Panc1 (cell line): ENCODE measurements around the gene ACSM5. TPM values are rescaled to one million over a fixed set of nuclear protein-coding genes. Genes with fewer than 3 reads are reported as not detected.

ENCODE experiments used
- ATAC-seq: fragments of 200-7000 bp; cut with Tn5 transposase; 2 replicates; pipeline ENCODE4 v1.9.1; 2020; ENCODE audit warnings: mild to moderate bottlenecking, moderate library complexity
- Bru-seq: library from RNA; stranded (reverse); fragments of 400-500 nt; gene quantifications from one replicate; lab custom pipeline; 2021; lab: Mats Ljungman, UMichigan
- BruChase-seq, 2 experiments: library from RNA; stranded (reverse); fragments of 400-500 nt; gene quantifications; one replicate each; lab custom pipeline; 2021; lab: Mats Ljungman, UMichigan
- BruUV-seq: library from RNA; stranded (reverse); fragments of 400-500 nt; replicated peaks from 2 replicates; lab custom pipeline; 2021; lab: Mats Ljungman, UMichigan
- CTCF ChIA-PET: fragments of 300-600 bp; sonication (Branson Sonifier 250); formaldehyde crosslinking; loops from one replicate; lab custom pipeline; 2022; ENCODE audit warnings: antibody characterized with exemption; lab: Charles Lee
- POLR2A ChIA-PET: fragments of 300-600 bp; sonication (Branson Sonifier 250); formaldehyde crosslinking; loops from one replicate; lab custom pipeline; 2022; ENCODE audit warnings: antibody characterized with exemption; lab: Charles Lee
- DNase-seq: peaks from one replicate; pipeline ENCODE4 v3.0.0-alpha.2; 2010; ENCODE audit warnings: low read depth, low spot score
- H3K27ac ChIP-seq: 2 replicates; pipeline ENCODE4 v1.5.1; 2011; ENCODE audit warnings: mild to moderate bottlenecking, low read length, inconsistent platforms
- H3K27me3 ChIP-seq: fragments of 200-500 bp; sonication (Bioruptor generic); 2 replicates; pipeline ENCODE4 v1.6.0; 2014; ENCODE audit warnings: low read length, inconsistent platforms; ENCODE audit not compliant: control insufficient read depth, insufficient read depth
- H3K36me3 ChIP-seq: fragments of 200-500 bp; sonication (Bioruptor generic); 2 replicates; pipeline ENCODE4 v1.5.1; 2014; ENCODE audit warnings: inconsistent platforms, mild to moderate bottlenecking, low read length, moderate library complexity; ENCODE audit not compliant: control insufficient read depth, insufficient read depth
- H3K4me1 ChIP-seq: 2 replicates; pipeline ENCODE4 v1.5.1; 2011; ENCODE audit warnings: inconsistent platforms, mild to moderate bottlenecking, low read length, moderate library complexity; ENCODE audit not compliant: control insufficient read depth, insufficient read depth
- H3K4me3 ChIP-seq, 2 experiments: 2 replicates each; pipeline ENCODE4 v1.5.1; 2011 to 2012; ENCODE audit warnings: low read depth in 2 of 2, low read length in 2 of 2, mild to moderate bottlenecking in 2 of 2, inconsistent platforms in 1 of 2, moderate library complexity in 1 of 2
- H3K9me3 ChIP-seq: fragments of 200-500 bp; sonication (Bioruptor generic); 2 replicates; pipeline ENCODE4 v1.5.1; 2014; ENCODE audit warnings: low read depth, mild to moderate bottlenecking, inconsistent platforms, low read length, moderate library complexity; ENCODE audit not compliant: control insufficient read depth, insufficient read depth
- POLR2AphosphoS5 ChIP-seq: IDR thresholded peaks from 2 replicates; pipeline ENCODE4 v1.6.1; 2012; ENCODE audit warnings: mild to moderate bottlenecking, low read depth, low read length, moderate library complexity
- REST ChIP-seq, 2 experiments: IDR thresholded peaks; 2 replicates each; pipeline ENCODE4 v1.6.1; 2011 to 2012; ENCODE audit warnings: low read depth in 2 of 2, control low read depth in 1 of 2, low read length in 1 of 2, mild to moderate bottlenecking in 1 of 2, moderate library complexity in 1 of 2; ENCODE audit not compliant: insufficient read depth in 1 of 2
- SIN3A ChIP-seq: IDR thresholded peaks from 2 replicates; pipeline ENCODE4 v1.6.1; 2012; ENCODE audit warnings: low read depth, mild to moderate bottlenecking, low read length, moderate library complexity, borderline replicate concordance; ENCODE audit not compliant: insufficient read depth
- TCF7L2 ChIP-seq: IDR thresholded peaks from 2 replicates; pipeline ENCODE4 v1.6.1; 2011; ENCODE audit warnings: mild to moderate bottlenecking, low read depth, low read length, inconsistent platforms
- in situ Hi-C: cut with HindIII; loops from 2 replicates; pipeline ENCODE4 v1.10.0; 2016; ENCODE audit warnings: low sequenced_read_pairs, low pct_unique_long_range_greater_than_20kb
- intact Hi-C: fragments of 100-400 bp; cut with micrococcal nuclease; formaldehyde crosslinking; loops from one replicate; pipeline ENCODE4 v1.10.0; 2022; ENCODE audit not compliant: unreplicated experiment
- long read RNA-seq: library from polyadenylated mRNA; unstranded; transcript quantifications from one replicate; pipeline ENCODE4 v2.0.0, GENCODE V29; 2021; ENCODE audit not compliant: unreplicated experiment
- polyA plus RNA-seq: library from polyadenylated mRNA; unstranded; fragments of >200 nt; gene quantifications from one replicate; pipeline ENCODE4 v1.2.1, GENCODE V29; 2012; ENCODE audit warnings: missing spikeins; ENCODE audit not compliant: insufficient read length
- total RNA-seq: library from RNA; stranded (reverse); gene quantifications from one replicate; pipeline ENCODE4 v1.2.1, GENCODE V29; 2021; ENCODE audit not compliant: unreplicated experiment
- TF ChIP-seq, protein P1 (sequence below): fragments of 450-650 bp; IDR thresholded peaks from 2 replicates; pipeline ENCODE4 v1.5.1; 2017; ENCODE audit warnings: mild to moderate bottlenecking

Gene ACSM5
- total RNA-seq (0.21 TPM), Bru-seq, nascent RNA (percentile 6 among the genes with signal in this experiment), BruChase-seq, experiment 1, labeled RNA remaining after a 2-hour chase (percentile 6 among the genes with signal in this experiment), BruChase-seq, experiment 2, labeled RNA remaining after a 6-hour chase (not detected)
- polyA plus RNA-seq: not detected
- long read RNA-seq: 0 reads

DNA sequence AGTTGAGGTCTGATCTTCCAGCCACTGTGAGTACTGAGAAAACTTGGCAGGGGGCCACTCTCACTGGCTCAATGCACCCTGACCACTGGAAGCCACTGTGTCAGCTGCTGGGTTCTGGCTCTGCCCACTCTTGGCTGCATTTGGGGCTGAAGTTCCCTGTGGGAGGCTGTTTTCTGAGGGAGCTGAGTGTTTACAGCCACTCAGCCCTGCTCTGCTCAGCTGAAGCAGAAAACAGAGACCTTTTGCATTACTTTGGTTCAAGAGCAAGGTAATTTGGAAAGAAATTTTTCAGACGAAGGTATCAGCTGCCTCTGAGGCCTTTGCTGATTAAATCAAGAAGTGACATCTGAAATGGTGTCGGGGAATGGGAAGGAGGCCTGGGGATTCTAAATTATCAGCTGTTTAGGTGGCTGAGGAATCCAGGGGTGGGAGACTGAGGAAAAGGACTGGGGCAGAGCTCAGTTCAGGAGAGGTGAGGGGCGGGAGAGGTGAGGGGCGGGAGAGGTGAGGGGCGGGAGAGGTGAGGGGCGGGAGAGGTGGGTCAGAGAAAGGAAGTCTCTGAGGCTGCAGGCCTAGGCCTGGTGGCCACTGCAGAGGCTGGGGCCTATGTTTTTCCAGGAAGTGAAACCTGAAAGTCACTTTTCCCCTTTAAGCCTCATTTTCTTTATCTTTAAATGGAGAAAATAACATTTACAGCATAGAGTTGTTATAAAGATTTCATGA lies at the start of gene ACSM5:
ACSM5 (plus strand) TSS at position 137 of the 723 bp plus-strand sequence. CDS start 1,951 bp downstream, outside the sequence.
- Histone ChIP-seq H3K9me3 (no peaks in the 10 kb centered on the region), H3K36me3 (no peaks in the 10 kb centered on the region), H3K27me3 (peaks cover 2% of the 10 kb centered on the region; the same call in 1 of the 2 replicates), H3K27ac (no peak within 1 kb of the TSS), H3K4me1 (no peaks in the 10 kb centered on the region), H3K4me3 (no peak within 1 kb of the TSS)
- CTCF ChIA-PET: interaction anchor here (0.5 kb wide), 1 partner anchor 25 kb away, joined by 4 read pairs; no protein-coding TSS in a partner anchor
- BruUV-seq: no TSS peak
- POLR2A ChIA-PET: no interaction called here
- intact Hi-C loops (no loop called here), in situ Hi-C loops (no loop called here)
- DNase-seq (no peak), ATAC-seq (peak; percentile 48; the same call in 1 of the 2 replicates)
- no peak for TF ChIP-seq POLR2AphosphoS5

DNA sequence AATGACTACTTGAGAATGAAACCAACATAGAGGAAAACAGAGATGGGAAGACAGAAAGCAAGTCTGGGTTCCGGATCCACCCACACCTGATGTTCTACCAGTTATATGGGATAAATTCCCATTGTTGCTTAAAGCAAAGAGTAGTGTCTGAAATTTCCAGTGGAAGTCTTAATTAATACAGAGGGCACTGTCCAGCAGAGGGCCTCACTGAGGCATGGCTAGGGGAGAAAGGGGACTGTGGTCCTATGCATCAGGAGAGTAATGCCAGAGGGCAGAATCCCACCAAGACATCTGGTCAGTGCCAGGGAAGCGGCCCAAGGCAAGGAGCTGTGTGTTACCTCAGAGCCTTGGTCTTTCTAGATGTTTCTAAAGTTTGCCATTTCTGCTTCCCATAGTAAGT lies 49.3 kb upstream of the ACSM5 start:
- no peaks in the 10 kb centered on the region for H3K9me3 ChIP-seq
- peaks cover 27% of the 10 kb centered on the region for H3K27me3 ChIP-seq
- in situ Hi-C loops (no loop called here), intact Hi-C loops (no loop called here)
- no peaks in the 10 kb centered on the region for H3K36me3 ChIP-seq
- no peaks in the 10 kb centered on the region for H3K4me1 ChIP-seq
- ATAC-seq (no peak), DNase-seq (no peak)
- TF ChIP-seq REST (IDR thresholded peaks at IDR 0.05; ENCODE audit: insufficient read depth in 1 of 2, low read depth in 2 of 2, low read length in 1 of 2): no peak
- TF ChIP-seq, protein P1, sequence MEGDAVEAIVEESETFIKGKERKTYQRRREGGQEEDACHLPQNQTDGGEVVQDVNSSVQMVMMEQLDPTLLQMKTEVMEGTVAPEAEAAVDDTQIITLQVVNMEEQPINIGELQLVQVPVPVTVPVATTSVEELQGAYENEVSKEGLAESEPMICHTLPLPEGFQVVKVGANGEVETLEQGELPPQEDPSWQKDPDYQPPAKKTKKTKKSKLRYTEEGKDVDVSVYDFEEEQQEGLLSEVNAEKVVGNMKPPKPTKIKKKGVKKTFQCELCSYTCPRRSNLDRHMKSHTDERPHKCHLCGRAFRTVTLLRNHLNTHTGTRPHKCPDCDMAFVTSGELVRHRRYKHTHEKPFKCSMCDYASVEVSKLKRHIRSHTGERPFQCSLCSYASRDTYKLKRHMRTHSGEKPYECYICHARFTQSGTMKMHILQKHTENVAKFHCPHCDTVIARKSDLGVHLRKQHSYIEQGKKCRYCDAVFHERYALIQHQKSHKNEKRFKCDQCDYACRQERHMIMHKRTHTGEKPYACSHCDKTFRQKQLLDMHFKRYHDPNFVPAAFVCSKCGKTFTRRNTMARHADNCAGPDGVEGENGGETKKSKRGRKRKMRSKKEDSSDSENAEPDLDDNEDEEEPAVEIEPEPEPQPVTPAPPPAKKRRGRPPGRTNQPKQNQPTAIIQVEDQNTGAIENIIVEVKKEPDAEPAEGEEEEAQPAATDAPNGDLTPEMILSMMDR: peak; percentile 47
- no peak overlapping the region for H3K4me3 ChIP-seq
- no peak overlapping the region for H3K27ac ChIP-seq
- ChIA-PET CTCF (no interaction called here), POLR2A (no interaction called here)
- no TSS peak for BruUV-seq

- no peak for ATAC-seq
- POLR2A ChIA-PET: interaction anchor here (0.6 kb wide), 1 partner anchor 170 kb away, joined by 14 read pairs; no protein-coding TSS in a partner anchor
- TF ChIP-seq SIN3A (no peak), REST (IDR thresholded peaks at IDR 0.05; ENCODE audit: insufficient read depth in 1 of 2, low read depth in 2 of 2, low read length in 1 of 2) (no peak), TCF7L2 (no peak)
- TF ChIP-seq, protein P1: no peak
- Histone ChIP-seq H3K27ac (no peak overlapping the region), H3K4me3 (no peak overlapping the region), H3K4me1 (no peaks in the 10 kb centered on the region), H3K36me3 (no peaks in the 10 kb centered on the region), H3K27me3 (peaks cover 25% of the 10 kb centered on the region), H3K9me3 (no peaks in the 10 kb centered on the region)
- no TSS peak for BruUV-seq
- DNase-seq: no peak
- CTCF ChIA-PET: interaction anchor here (0.7 kb wide), 1 partner anchor 462 kb away, joined by 3 read pairs; no protein-coding TSS in a partner anchor
- intact Hi-C loops: no loop called here
- in situ Hi-C loops: no loop called here
Measured at GRCh38 chr16:20363191-20363590, 46.1 kb upstream of the ACSM5 start.
